GM12878 (cell line): Measurements from ENCODE around the gene MRPL38. TPM values are rescaled to one million over a fixed set of nuclear protein-coding genes. Genes with fewer than 3 reads are reported as not detected.
A peak's percentile ranks its signal among the peaks of the same experiment; 100 is the strongest.

Experiments used
- CHD4 ChIP-seq: fragments of 200-600 bp; sonication (generic); IDR thresholded peaks from 2 replicates; pipeline ENCODE4 v1.6.1; 2016; ENCODE audit warnings: mild to moderate bottlenecking
- FOS ChIP-seq: IDR thresholded peaks from 3 replicates; pipeline ENCODE4 v1.6.1; 2011; ENCODE audit warnings: borderline replicate concordance; ENCODE audit not compliant: insufficient read length; ENCODE audit errors: extremely low read depth
- FOXM1 ChIP-seq: IDR thresholded peaks from 2 replicates; pipeline ENCODE4 v1.6.1; 2012; ENCODE audit warnings: low read depth, mild to moderate bottlenecking, inconsistent platforms, low read length, moderate library complexity
- HCFC1 ChIP-seq: fragments of 150-350 bp; IDR thresholded peaks from 2 replicates; pipeline ENCODE4 v1.6.1; 2014; ENCODE audit warnings: low read length
- IKZF1 ChIP-seq: fragments of 450-650 bp; conservative IDR thresholded peaks from 2 replicates; pipeline ENCODE4 v1.6.1; 2017; ENCODE audit warnings: antibody characterized with exemption, mild to moderate bottlenecking
- KDM1A ChIP-seq: fragments of 200-600 bp; sonication (generic); IDR thresholded peaks from 2 replicates; pipeline ENCODE4 v1.6.1; 2016; ENCODE audit warnings: borderline replicate concordance
- MLLT1 ChIP-seq: fragments of 450-650 bp; IDR thresholded peaks from 2 replicates; pipeline ENCODE4 v1.6.1; 2016; ENCODE audit warnings: mild to moderate bottlenecking
- MTA2 ChIP-seq: fragments of 450-650 bp; IDR thresholded peaks from 2 replicates; pipeline ENCODE4 v1.6.1; 2016; ENCODE audit warnings: low read depth, mild to moderate bottlenecking, moderate library complexity
- NR2F1 ChIP-seq: fragments of 450-650 bp; conservative IDR thresholded peaks from 2 replicates; pipeline ENCODE4 v1.6.1; 2017; ENCODE audit warnings: mild to moderate bottlenecking
- PML ChIP-seq: IDR thresholded peaks from 2 replicates; pipeline ENCODE4 v1.6.1; 2012; ENCODE audit warnings: low read length, inconsistent platforms
- RCOR1 ChIP-seq: conservative IDR thresholded peaks from 2 replicates; pipeline ENCODE4 v1.6.1; 2012; ENCODE audit warnings: low read depth, low read length, improper control_type of control experiment
- STAT1 ChIP-seq: fragments of 450-650 bp; conservative IDR thresholded peaks from 2 replicates; pipeline ENCODE4 v1.6.1; 2014; ENCODE audit warnings: antibody characterized with exemption, mild to moderate bottlenecking
- ZNF687 ChIP-seq: fragments of 450-650 bp; IDR thresholded peaks from 2 replicates; pipeline ENCODE4 v1.6.1; 2017; ENCODE audit warnings: mild to moderate bottlenecking, moderate library complexity
- polyA plus RNA-seq, 11 experiments: library from polyadenylated mRNA; depleted of rRNA in 4 of 11; unstranded in 6 of 11; stranded (reverse) in 5 of 11; fragments of >200 nt; fragmentation: Nextera tagmentation in 4 of 11; fragmentation: Illumina TruSeq in 1 of 11; extraction: Ambion mirVana in 4 of 11; extraction: Trizol in 1 of 11; gene quantifications; 1 replicate in 1 of 11; 2 replicates in 10 of 11; pipeline versions ENCODE4 v1.2.1 to v1.2.3, GENCODE V29; 2011 to 2016; ENCODE audit warnings: inconsistent platforms in 2 of 11, missing spikeins in 2 of 11, low read depth in 1 of 11
- total RNA-seq, 4 experiments: library from RNA; depleted of rRNA in 3 of 4; stranded (reverse); fragments of >200 nt in 3 of 4; fragmentation: Illumina TruSeq in 1 of 4; extraction: Trizol in 1 of 4; gene quantifications; 2 replicates each; pipeline versions ENCODE4 v1.2.1 to v1.2.3, GENCODE V29; 2013 to 2021
- TF ChIP-seq, protein P1 (sequence below): fragments of 150-350 bp; IDR thresholded peaks from 2 replicates; pipeline ENCODE4 v1.6.1; 2014; ENCODE audit warnings: mild to moderate bottlenecking, low read depth, low read length
- TF ChIP-seq, protein P2 (sequence below): IDR thresholded peaks from 2 replicates; pipeline ENCODE4 v1.6.1; 2011; ENCODE audit warnings: low read depth, mild to moderate bottlenecking, low read length, moderate library complexity, borderline replicate concordance; ENCODE audit errors: extremely low read depth
- TF ChIP-seq, protein P3 (sequence below): IDR thresholded peaks from 2 replicates; pipeline ENCODE4 v1.6.1; 2012; ENCODE audit warnings: mild to moderate bottlenecking, low read depth, low read length
- TF ChIP-seq, protein P4 (sequence below): IDR thresholded peaks from 2 replicates; pipeline ENCODE4 v1.6.1; 2011; ENCODE audit warnings: borderline replicate concordance, low read depth, mild to moderate bottlenecking, moderate library complexity, low read length; ENCODE audit not compliant: insufficient read depth, poor library complexity, severe bottlenecking

MRPL38 gene
- total and polyA plus RNA-seq, 10 of the 15 experiments (the other 5 are each of a cell fraction or from before 2014, with no cell fraction given), result 6.6 to 205 (median 53.1) TPM

DNA sequence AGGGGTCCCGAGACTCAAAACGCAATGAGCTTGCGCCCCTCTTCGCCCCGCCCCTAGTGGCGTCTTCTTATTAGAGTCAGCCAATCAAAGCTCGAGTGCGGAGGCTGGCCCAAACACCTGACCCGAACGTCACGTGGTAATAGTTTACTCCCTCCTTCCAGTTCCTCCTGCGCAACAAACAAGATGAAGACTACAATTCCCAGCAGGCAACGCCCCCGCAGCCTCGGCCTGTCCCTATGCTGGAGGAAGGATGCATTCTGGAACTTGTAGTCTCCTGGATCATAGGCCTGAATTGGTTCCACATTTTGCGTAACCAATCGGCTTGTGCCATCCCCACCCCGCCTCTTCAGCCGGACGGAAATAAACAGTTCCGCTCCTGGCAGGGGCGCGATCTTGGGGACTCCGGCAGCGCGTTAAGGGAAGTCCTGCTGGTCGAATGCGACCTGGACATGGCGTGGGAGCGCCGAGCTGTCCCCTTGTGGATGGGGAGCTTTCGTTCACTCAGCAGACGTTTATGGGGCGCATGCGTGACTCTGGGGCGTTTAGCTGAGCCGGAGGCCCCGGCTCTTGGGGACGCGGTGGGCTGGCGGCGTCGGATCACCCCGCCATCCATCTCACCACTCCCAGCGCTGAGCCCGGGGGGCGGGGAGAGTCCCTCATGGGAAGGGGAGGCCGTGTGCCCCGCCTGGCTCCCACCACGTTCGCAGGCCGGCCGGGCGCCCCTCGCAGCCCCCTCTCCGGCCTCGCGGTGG is 49.2 kb downstream of the MRPL38 start, which contains the start of gene WBP2 (continued):
- TF ChIP-seq, protein P1, sequence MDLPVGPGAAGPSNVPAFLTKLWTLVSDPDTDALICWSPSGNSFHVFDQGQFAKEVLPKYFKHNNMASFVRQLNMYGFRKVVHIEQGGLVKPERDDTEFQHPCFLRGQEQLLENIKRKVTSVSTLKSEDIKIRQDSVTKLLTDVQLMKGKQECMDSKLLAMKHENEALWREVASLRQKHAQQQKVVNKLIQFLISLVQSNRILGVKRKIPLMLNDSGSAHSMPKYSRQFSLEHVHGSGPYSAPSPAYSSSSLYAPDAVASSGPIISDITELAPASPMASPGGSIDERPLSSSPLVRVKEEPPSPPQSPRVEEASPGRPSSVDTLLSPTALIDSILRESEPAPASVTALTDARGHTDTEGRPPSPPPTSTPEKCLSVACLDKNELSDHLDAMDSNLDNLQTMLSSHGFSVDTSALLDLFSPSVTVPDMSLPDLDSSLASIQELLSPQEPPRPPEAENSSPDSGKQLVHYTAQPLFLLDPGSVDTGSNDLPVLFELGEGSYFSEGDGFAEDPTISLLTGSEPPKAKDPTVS, result no peak
- TF ChIP-seq, protein P2, sequence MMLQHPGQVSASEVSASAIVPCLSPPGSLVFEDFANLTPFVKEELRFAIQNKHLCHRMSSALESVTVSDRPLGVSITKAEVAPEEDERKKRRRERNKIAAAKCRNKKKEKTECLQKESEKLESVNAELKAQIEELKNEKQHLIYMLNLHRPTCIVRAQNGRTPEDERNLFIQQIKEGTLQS, result peak; percentile 89; the same call in 1 of the 2 replicates
- TF ChIP-seq HCFC1 (peak; percentile 100), CHD4 (no peak), ZNF687 (no peak; the same call in none of the 2 replicates), MTA2 (no peak), NR2F1 (peak; percentile 64), STAT1 (peak; percentile 49; the same call in 1 of the 2 replicates), IKZF1 (peak; percentile 93), FOS (peak; percentile 29), PML (peak; percentile 86), FOXM1 (no peak), KDM1A (no peak), RCOR1 (no peak), MLLT1 (peak; percentile 98)
- TF ChIP-seq, protein P3, sequence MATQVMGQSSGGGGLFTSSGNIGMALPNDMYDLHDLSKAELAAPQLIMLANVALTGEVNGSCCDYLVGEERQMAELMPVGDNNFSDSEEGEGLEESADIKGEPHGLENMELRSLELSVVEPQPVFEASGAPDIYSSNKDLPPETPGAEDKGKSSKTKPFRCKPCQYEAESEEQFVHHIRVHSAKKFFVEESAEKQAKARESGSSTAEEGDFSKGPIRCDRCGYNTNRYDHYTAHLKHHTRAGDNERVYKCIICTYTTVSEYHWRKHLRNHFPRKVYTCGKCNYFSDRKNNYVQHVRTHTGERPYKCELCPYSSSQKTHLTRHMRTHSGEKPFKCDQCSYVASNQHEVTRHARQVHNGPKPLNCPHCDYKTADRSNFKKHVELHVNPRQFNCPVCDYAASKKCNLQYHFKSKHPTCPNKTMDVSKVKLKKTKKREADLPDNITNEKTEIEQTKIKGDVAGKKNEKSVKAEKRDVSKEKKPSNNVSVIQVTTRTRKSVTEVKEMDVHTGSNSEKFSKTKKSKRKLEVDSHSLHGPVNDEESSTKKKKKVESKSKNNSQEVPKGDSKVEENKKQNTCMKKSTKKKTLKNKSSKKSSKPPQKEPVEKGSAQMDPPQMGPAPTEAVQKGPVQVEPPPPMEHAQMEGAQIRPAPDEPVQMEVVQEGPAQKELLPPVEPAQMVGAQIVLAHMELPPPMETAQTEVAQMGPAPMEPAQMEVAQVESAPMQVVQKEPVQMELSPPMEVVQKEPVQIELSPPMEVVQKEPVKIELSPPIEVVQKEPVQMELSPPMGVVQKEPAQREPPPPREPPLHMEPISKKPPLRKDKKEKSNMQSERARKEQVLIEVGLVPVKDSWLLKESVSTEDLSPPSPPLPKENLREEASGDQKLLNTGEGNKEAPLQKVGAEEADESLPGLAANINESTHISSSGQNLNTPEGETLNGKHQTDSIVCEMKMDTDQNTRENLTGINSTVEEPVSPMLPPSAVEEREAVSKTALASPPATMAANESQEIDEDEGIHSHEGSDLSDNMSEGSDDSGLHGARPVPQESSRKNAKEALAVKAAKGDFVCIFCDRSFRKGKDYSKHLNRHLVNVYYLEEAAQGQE, result no peak
- TF ChIP-seq, protein P4, sequence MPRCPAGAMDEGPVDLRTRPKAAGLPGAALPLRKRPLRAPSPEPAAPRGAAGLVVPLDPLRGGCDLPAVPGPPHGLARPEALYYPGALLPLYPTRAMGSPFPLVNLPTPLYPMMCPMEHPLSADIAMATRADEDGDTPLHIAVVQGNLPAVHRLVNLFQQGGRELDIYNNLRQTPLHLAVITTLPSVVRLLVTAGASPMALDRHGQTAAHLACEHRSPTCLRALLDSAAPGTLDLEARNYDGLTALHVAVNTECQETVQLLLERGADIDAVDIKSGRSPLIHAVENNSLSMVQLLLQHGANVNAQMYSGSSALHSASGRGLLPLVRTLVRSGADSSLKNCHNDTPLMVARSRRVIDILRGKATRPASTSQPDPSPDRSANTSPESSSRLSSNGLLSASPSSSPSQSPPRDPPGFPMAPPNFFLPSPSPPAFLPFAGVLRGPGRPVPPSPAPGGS, result no peak
